ENCODE measurements around the gene CNPY4. TPM values are rescaled to one million over a fixed set of nuclear protein-coding genes. Genes with fewer than 3 reads are reported as not detected.

Gene CNPY4
- total RNA-seq, 2 experiments from 2014 or later: 20.9 to 26.7 TPM

GRCh38 chr7:100166970-100167911, 47.8 kb downstream of the CNPY4 start:
- no peak for DNase-seq (ENCODE audit: low spot score)

GRCh38 chr7:100167912-100168323, 48.5 kb downstream of the CNPY4 start:
- H3K27ac ChIP-seq (ENCODE audit: low read depth, low read length, poor library complexity, severe bottlenecking): no peak overlapping the region
- ChIA-PET CTCF (ENCODE audit: unreplicated experiment) (no interaction called here), POLR2A (interaction anchor here (0.6 kb wide), 1 partner anchor 22 kb away, joined by 4 read pairs; no protein-coding TSS in a partner anchor)
- BruUV-seq (replicated peaks): no TSS peak
- H3K9me3 ChIP-seq (ENCODE audit: low read length): no peaks in the 10 kb centered on the region
- TF ChIP-seq EZH2phosphoT487 (IDR thresholded peaks at IDR 0.05; ENCODE audit: borderline replicate concordance, low read depth, low read length) (no peak), CTCF (conservative IDR thresholded peaks at IDR 0.05; ENCODE audit: low read length) (no peak)
- DNase-seq (ENCODE audit: low spot score): no peak
- H4K20me1 ChIP-seq (ENCODE audit: insufficient read depth, low read length): no peaks in the 10 kb centered on the region
- peak overlapping the region; percentile 27; the same call in 1 of the 2 replicates for H3K4me2 ChIP-seq (ENCODE audit: low read length)
- H3K4me3 ChIP-seq (ENCODE audit: low read depth, low read length, poor library complexity, severe bottlenecking): no peak overlapping the region
- no peaks in the 10 kb centered on the region for H3K36me3 ChIP-seq (ENCODE audit: insufficient read depth, low read length)
- no peak overlapping the region for H2AFZ ChIP-seq (ENCODE audit: low read length)
- peaks cover 64% of the 10 kb centered on the region for H3K4me1 ChIP-seq (ENCODE audit: insufficient read depth, low read length, poor library complexity, severe bottlenecking)
- intact Hi-C loops (cut with micrococcal nuclease; ENCODE audit: unreplicated experiment): no loop called here
- no peaks in the 10 kb centered on the region for H3K79me2 ChIP-seq (ENCODE audit: insufficient read depth, low read depth, low read length)
- H3K9me2 ChIP-seq (ENCODE audit: insufficient read depth, low read length): no peaks in the 10 kb centered on the region

More at GRCh38 chr7:100166970-100167911, 47.8 kb downstream of the CNPY4 start:
- H3K4me2 ChIP-seq (ENCODE audit: low read length): peak overlapping the region; percentile 27; the same call in 1 of the 2 replicates
- H2AFZ ChIP-seq (ENCODE audit: low read length): no peak overlapping the region
- H3K4me3 ChIP-seq (ENCODE audit: low read depth, low read length, poor library complexity, severe bottlenecking): no peak overlapping the region
- POLR2A ChIA-PET: interaction anchor here (0.5 kb wide), 1 partner anchor 1009 kb away, joined by 3 read pairs; no protein-coding TSS in a partner anchor
- CTCF ChIA-PET (ENCODE audit: unreplicated experiment): no interaction called here
- no TSS peak for BruUV-seq (replicated peaks)
- H3K79me2 ChIP-seq (ENCODE audit: insufficient read depth, low read depth, low read length): no peaks in the 10 kb centered on the region
- no peak overlapping the region for H3K27ac ChIP-seq (ENCODE audit: low read depth, low read length, poor library complexity, severe bottlenecking)
- no peaks in the 10 kb centered on the region for H4K20me1 ChIP-seq (ENCODE audit: insufficient read depth, low read length)
- no peaks in the 10 kb centered on the region for H3K9me2 ChIP-seq (ENCODE audit: insufficient read depth, low read length)
- TF ChIP-seq CTCF (conservative IDR thresholded peaks at IDR 0.05; ENCODE audit: low read length) (no peak), EZH2phosphoT487 (IDR thresholded peaks at IDR 0.05; ENCODE audit: borderline replicate concordance, low read depth, low read length) (no peak)
- peaks cover 68% of the 10 kb centered on the region for H3K4me1 ChIP-seq (ENCODE audit: insufficient read depth, low read length, poor library complexity, severe bottlenecking)
- intact Hi-C loops (cut with micrococcal nuclease; ENCODE audit: unreplicated experiment): no loop called here
- H3K36me3 ChIP-seq (ENCODE audit: insufficient read depth, low read length): no peaks in the 10 kb centered on the region
- no peaks in the 10 kb centered on the region for H3K9me3 ChIP-seq (ENCODE audit: low read length)

Measured in OCI-LY7 (cell line).